ENCODE measurements around the gene LLGL2.

The LLGL2 gene

DNA sequence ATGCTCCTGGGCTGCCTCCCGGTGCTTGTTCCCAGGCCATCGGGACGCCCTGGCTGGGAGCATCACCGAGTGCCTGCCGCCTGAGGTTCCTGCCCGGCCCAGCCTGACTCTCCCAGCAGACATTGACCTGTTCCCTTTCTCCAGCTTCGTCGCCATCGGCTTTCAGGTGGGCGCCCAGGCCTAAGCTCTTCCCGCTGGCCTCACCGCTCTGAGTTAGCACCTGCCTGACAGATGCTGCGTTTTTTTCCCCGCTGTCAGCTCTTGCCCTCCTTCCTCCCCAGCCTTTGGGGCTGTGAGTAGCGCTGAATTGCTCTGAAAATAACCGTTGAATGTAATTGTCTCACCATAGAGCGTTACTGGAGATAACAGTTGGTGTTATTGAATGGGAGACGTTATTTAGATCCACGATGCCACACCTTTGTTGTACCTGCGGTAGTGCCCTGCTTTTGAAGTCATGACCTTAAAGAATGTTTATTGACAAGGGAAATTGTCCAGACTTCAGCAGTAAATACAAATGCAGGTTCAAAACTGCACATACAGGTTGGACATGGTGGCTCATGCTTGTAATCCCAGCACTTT lies 86.4 kb downstream of the LLGL2 start:
- no peak overlapping the region for H4K8ac ChIP-seq (ENCODE audit: low read depth, low read length)
- H4K5ac ChIP-seq (ENCODE audit: low read length): no peak overlapping the region
- H3K9ac ChIP-seq (ENCODE audit: low read length): no peak overlapping the region
- no CpG with 5 or more reads among the region's 20 CpGs for WGBS (ENCODE audit: extremely low coverage, insufficient coverage, low lambda C conversion rate)
- no peak overlapping the region for H3K4ac ChIP-seq (ENCODE audit: low read depth, low read length)
- H3K4me1 ChIP-seq (ENCODE audit: control insufficient read depth, low read depth, low read length): no peaks in the 10 kb centered on the region
- no peaks in the 10 kb centered on the region for H3K79me2 ChIP-seq (ENCODE audit: control insufficient read depth, insufficient read depth, low read length)
- no peak overlapping the region for H2BK120ac ChIP-seq (ENCODE audit: low read depth, low read length)
- H3K36me3 ChIP-seq (ENCODE audit: control insufficient read depth, insufficient read depth, low read length): no peaks in the 10 kb centered on the region
- H3K4me3 ChIP-seq (ENCODE audit: low read length): no peak overlapping the region
- H3K23ac ChIP-seq (ENCODE audit: low read length): no peak overlapping the region
- H2AK5ac ChIP-seq (ENCODE audit: low read length): no peak overlapping the region
- H3K27ac ChIP-seq (ENCODE audit: low read depth, low read length): no peak overlapping the region
- no peaks in the 10 kb centered on the region for H3K27me3 ChIP-seq (ENCODE audit: insufficient read depth, low read length, poor library complexity)
- no peak overlapping the region for H2BK5ac ChIP-seq (ENCODE audit: low read length)
- H2BK15ac ChIP-seq (replicated peaks; ENCODE audit: low read depth): no peak overlapping the region
- H3K79me1 ChIP-seq (ENCODE audit: low read length): no peaks in the 10 kb centered on the region
- no peak overlapping the region for H3K18ac ChIP-seq (ENCODE audit: low read length)
- no peak overlapping the region for H3K4me2 ChIP-seq (ENCODE audit: low read length)
- no peak overlapping the region for H3K56ac ChIP-seq (ENCODE audit: low read length)
- DNase-seq: no peak

GRCh38 chr17:75612906-75613626 lies 87.6 kb downstream of the LLGL2 start:
- Histone ChIP-seq H4K5ac (ENCODE audit: low read length) (no peak overlapping the region), H2BK5ac (ENCODE audit: low read length) (no peak overlapping the region), H3K36me3 (ENCODE audit: control insufficient read depth, insufficient read depth, low read length) (no peaks in the 10 kb centered on the region), H2AK5ac (ENCODE audit: low read length) (no peak overlapping the region), H3K9ac (ENCODE audit: low read length) (no peak overlapping the region), H3K4me1 (ENCODE audit: control insufficient read depth, low read depth, low read length) (no peaks in the 10 kb centered on the region), H3K18ac (ENCODE audit: low read length) (no peak overlapping the region), H2BK15ac (replicated peaks; ENCODE audit: low read depth) (no peak overlapping the region), H3K4me3 (ENCODE audit: low read length) (no peak overlapping the region), H3K27ac (ENCODE audit: low read depth, low read length) (no peak overlapping the region), H3K4ac (ENCODE audit: low read depth, low read length) (no peak overlapping the region), H3K23ac (ENCODE audit: low read length) (no peak overlapping the region), H3K4me2 (ENCODE audit: low read length) (no peak overlapping the region), H3K56ac (ENCODE audit: low read length) (no peak overlapping the region), H2BK120ac (ENCODE audit: low read depth, low read length) (no peak overlapping the region), H3K27me3 (ENCODE audit: insufficient read depth, low read length, poor library complexity) (no peaks in the 10 kb centered on the region), H4K8ac (ENCODE audit: low read depth, low read length) (no peak overlapping the region), H3K79me1 (ENCODE audit: low read length) (no peaks in the 10 kb centered on the region), H3K79me2 (ENCODE audit: control insufficient read depth, insufficient read depth, low read length) (no peaks in the 10 kb centered on the region)
- no peak for DNase-seq
- no CpG with 5 or more reads among the region's 27 CpGs for WGBS (ENCODE audit: extremely low coverage, insufficient coverage, low lambda C conversion rate)

DNA sequence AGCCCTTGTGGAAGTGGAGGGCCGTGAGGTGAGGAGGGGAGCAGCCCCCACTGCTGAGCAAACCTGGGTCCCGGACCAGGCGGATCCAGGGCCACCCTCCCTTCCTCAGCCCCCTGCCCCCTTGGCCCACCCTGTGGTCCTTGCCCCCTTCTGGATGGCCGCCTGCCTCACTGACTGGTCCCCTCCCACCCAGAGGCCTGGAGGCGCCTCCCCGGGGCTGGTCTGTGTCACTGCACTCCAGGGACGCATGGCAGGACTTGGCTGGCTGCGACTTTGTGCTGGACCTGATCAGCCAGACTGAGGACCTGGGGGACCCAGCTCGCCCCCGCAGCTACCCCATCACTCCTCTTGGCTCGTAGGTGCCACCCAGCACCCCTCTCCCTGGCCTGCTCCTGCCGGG lies 88.5 kb downstream of the LLGL2 start:
- no peak overlapping the region for H3K4me3 ChIP-seq (ENCODE audit: low read length)
- no peaks in the 10 kb centered on the region for H3K36me3 ChIP-seq (ENCODE audit: control insufficient read depth, insufficient read depth, low read length)
- H2BK5ac ChIP-seq (ENCODE audit: low read length): no peak overlapping the region
- H3K56ac ChIP-seq (ENCODE audit: low read length): no peak overlapping the region
- no peaks in the 10 kb centered on the region for H3K27me3 ChIP-seq (ENCODE audit: insufficient read depth, low read length, poor library complexity)
- H3K9ac ChIP-seq (ENCODE audit: low read length): no peak overlapping the region
- no peak overlapping the region for H3K23ac ChIP-seq (ENCODE audit: low read length)
- no peaks in the 10 kb centered on the region for H3K79me2 ChIP-seq (ENCODE audit: control insufficient read depth, insufficient read depth, low read length)
- H2BK120ac ChIP-seq (ENCODE audit: low read depth, low read length): no peak overlapping the region
- H2BK15ac ChIP-seq (replicated peaks; ENCODE audit: low read depth): no peak overlapping the region
- no peaks in the 10 kb centered on the region for H3K79me1 ChIP-seq (ENCODE audit: low read length)
- no peak overlapping the region for H4K5ac ChIP-seq (ENCODE audit: low read length)
- no peak overlapping the region for H3K27ac ChIP-seq (ENCODE audit: low read depth, low read length)
- H3K4me1 ChIP-seq (ENCODE audit: control insufficient read depth, low read depth, low read length): no peaks in the 10 kb centered on the region
- H3K4me2 ChIP-seq (ENCODE audit: low read length): no peak overlapping the region
- WGBS (ENCODE audit: extremely low coverage, insufficient coverage, low lambda C conversion rate): no CpG with 5 or more reads among the region's 12 CpGs
- no peak overlapping the region for H4K8ac ChIP-seq (ENCODE audit: low read depth, low read length)
- H2AK5ac ChIP-seq (ENCODE audit: low read length): no peak overlapping the region
- no peak overlapping the region for H3K4ac ChIP-seq (ENCODE audit: low read depth, low read length)
- peak; percentile 39 for DNase-seq
- no peak overlapping the region for H3K18ac ChIP-seq (ENCODE audit: low read length)

DNA sequence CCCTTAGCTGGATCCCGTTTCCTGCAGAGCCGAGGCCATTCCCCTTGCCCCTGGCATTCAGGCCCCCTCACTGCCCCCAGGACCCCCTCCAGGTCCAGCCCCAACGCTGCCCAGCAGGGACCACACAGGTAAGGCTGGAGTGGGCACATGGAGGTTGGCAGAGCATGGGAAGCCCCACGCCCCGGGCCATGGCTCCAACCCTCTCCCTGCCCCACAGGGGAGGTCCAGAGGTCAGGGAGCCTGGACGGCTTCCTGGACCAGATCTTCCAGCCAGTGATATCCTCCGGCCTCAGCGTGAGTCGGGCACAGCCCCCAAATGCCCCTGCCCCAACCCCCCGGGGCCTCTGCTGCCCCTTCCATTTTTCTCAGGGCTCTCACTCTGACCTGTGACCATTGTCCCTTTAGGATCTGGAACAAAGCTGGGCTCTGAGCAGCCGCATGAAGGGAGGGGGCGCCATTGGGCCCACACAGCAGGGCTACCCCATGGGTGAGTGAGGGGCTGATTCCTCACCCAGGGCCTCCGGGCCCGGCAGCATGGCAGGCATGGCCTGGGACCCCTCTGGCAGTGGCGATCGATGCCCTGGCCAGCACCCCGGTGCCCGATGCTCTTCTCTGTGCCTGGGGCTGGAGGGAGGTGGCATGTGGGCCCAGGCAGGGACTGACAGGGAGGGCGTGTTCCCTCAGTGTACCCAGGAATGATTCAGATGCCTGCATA lies 89.2 kb downstream of the LLGL2 start:
- Histone ChIP-seq H3K27me3 (ENCODE audit: insufficient read depth, low read length, poor library complexity) (no peaks in the 10 kb centered on the region), H2BK15ac (replicated peaks; ENCODE audit: low read depth) (no peak overlapping the region), H4K5ac (ENCODE audit: low read length) (no peak overlapping the region), H3K79me2 (ENCODE audit: control insufficient read depth, insufficient read depth, low read length) (no peaks in the 10 kb centered on the region), H3K27ac (ENCODE audit: low read depth, low read length) (no peak overlapping the region), H2BK120ac (ENCODE audit: low read depth, low read length) (no peak overlapping the region), H4K8ac (ENCODE audit: low read depth, low read length) (no peak overlapping the region), H3K36me3 (ENCODE audit: control insufficient read depth, insufficient read depth, low read length) (no peaks in the 10 kb centered on the region), H3K18ac (ENCODE audit: low read length) (no peak overlapping the region), H2AK5ac (ENCODE audit: low read length) (no peak overlapping the region), H3K79me1 (ENCODE audit: low read length) (no peaks in the 10 kb centered on the region), H3K9ac (ENCODE audit: low read length) (no peak overlapping the region), H3K4ac (ENCODE audit: low read depth, low read length) (no peak overlapping the region), H2BK5ac (ENCODE audit: low read length) (no peak overlapping the region), H3K23ac (ENCODE audit: low read length) (no peak overlapping the region), H3K4me1 (ENCODE audit: control insufficient read depth, low read depth, low read length) (no peaks in the 10 kb centered on the region), H3K4me2 (ENCODE audit: low read length) (no peak overlapping the region), H3K4me3 (ENCODE audit: low read length) (no peak overlapping the region), H3K56ac (ENCODE audit: low read length) (no peak overlapping the region)
- DNase-seq: no peak
- no CpG with 5 or more reads among the region's 19 CpGs for WGBS (ENCODE audit: extremely low coverage, insufficient coverage, low lambda C conversion rate)

DNA sequence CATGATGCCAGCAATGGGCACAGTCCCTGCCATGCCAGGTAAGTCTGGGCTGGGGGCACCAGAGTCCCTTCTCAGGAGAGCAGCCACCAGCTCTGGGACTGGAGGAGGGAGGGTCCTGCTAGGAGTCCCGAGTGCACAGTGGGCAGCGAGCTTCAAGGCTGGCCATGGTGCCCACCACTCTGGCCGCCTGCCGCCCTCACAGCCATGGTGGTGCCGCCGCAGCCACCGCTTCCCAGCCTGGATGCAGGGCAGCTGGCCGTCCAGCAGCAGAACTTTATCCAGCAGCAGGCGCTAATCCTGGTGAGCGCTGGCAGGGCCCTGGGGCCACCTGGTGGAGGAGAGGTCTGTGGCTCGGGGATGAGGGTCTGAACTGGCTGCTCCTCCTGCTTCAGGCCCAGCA lies 89.8 kb downstream of the LLGL2 start:
- H2AK5ac ChIP-seq (ENCODE audit: low read length): no peak overlapping the region
- H3K4ac ChIP-seq (ENCODE audit: low read depth, low read length): no peak overlapping the region
- no peak overlapping the region for H4K8ac ChIP-seq (ENCODE audit: low read depth, low read length)
- no CpG with 5 or more reads among the region's 11 CpGs for WGBS (ENCODE audit: extremely low coverage, insufficient coverage, low lambda C conversion rate)
- H3K27me3 ChIP-seq (ENCODE audit: insufficient read depth, low read length, poor library complexity): no peaks in the 10 kb centered on the region
- H3K4me3 ChIP-seq (ENCODE audit: low read length): no peak overlapping the region
- no peak overlapping the region for H3K9ac ChIP-seq (ENCODE audit: low read length)
- no peak overlapping the region for H2BK120ac ChIP-seq (ENCODE audit: low read depth, low read length)
- H2BK5ac ChIP-seq (ENCODE audit: low read length): no peak overlapping the region
- no peak overlapping the region for H3K23ac ChIP-seq (ENCODE audit: low read length)
- H3K79me2 ChIP-seq (ENCODE audit: control insufficient read depth, insufficient read depth, low read length): no peaks in the 10 kb centered on the region
- H3K18ac ChIP-seq (ENCODE audit: low read length): no peak overlapping the region
- H3K79me1 ChIP-seq (ENCODE audit: low read length): no peaks in the 10 kb centered on the region
- no peak overlapping the region for H3K4me2 ChIP-seq (ENCODE audit: low read length)
- no peak overlapping the region for H3K56ac ChIP-seq (ENCODE audit: low read length)
- no peaks in the 10 kb centered on the region for H3K4me1 ChIP-seq (ENCODE audit: control insufficient read depth, low read depth, low read length)
- DNase-seq: peak; percentile 47
- no peak overlapping the region for H2BK15ac ChIP-seq (replicated peaks; ENCODE audit: low read depth)
- H3K36me3 ChIP-seq (ENCODE audit: control insufficient read depth, insufficient read depth, low read length): no peaks in the 10 kb centered on the region
- H4K5ac ChIP-seq (ENCODE audit: low read length): no peak overlapping the region
- H3K27ac ChIP-seq (ENCODE audit: low read depth, low read length): no peak overlapping the region

Data from mesendoderm (in vitro differentiated cells).